Stimulated activated CD4-positive, alpha-beta T cell treated with anti-CD3 and anti-CD28 coated beads, Interleukin-12 subunit alpha, Interleukin-12 subunit beta, amount 100 ng/mL, for 4 hours (primary cell): ENCODE measurements around the gene TMEM108.

ENCODE experiments used
- DNase-seq: peaks from one replicate; pipeline ENCODE4 v3.0.0-alpha.2; 2020

TMEM108 gene

DNA sequence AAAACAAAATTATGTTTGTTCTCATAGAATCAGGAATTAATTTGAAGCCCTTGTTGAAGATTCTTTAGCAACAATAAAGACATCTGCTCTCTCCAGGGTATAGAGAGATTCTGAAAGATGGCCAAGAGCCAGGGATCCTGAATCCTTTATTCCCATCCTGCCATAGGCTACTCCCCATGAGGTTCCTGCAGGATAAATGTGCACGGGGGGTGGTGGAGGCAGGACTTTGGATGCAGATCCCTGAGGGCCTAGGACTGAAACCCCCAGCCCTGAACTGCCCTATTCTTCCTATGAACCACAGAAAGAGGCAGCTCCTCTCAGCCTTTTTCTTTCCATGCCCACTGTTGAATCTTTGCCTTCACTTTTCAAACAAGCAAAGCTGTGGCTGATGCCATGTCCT, 17.1 kb downstream of the TMEM108 start:
- no peak for DNase-seq

- no peak for DNase-seq
Measured at GRCh38 chr3:133058243-133058642, 20.1 kb downstream of the TMEM108 start.

- no peak for DNase-seq
Measured at GRCh38 chr3:133058831-133059230, 20.6 kb downstream of the TMEM108 start.

- no peak for DNase-seq
Measured at GRCh38 chr3:133065193-133065961, 27.2 kb downstream of the TMEM108 start.

- DNase-seq, result no peak
Measured at GRCh38 chr3:133066026-133066425, 27.8 kb downstream of the TMEM108 start.

DNA sequence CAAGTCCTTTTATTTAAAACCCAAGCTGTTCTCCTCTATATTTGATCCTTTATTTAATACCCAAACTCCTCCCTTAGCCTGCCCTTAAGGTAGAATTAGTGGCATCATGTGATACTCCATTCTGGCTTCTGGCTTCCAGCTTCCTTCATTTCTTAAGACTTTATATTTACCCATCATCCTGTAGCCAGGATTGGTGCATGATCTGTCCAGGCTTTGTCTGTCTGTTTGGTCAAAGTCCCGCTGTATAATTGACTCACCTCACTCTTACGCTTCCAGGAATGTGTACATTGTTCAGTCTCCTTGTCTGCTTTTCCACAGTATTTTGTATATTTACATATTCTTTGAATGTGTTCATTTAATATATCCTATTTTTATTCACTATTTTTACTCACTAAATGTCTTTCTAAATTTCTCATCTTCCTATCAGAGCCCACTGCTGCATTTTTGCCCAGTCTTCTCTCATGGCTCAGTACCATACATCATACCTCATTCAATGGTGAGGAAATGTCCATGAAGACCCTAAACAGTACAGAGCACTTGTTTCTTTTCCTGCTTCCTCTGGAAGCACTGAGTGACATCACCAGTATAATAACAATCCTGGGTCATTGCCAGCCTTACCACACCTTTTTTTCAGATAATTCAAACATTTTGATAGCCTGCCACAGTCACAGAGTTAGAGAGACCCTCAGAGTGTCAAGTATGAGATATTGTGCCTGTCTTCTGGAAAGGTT, 31.5 kb downstream of the TMEM108 start:
- DNase-seq, result no peak

- DNase-seq, result no peak
Measured at GRCh38 chr3:133074977-133075376, 36.8 kb downstream of the TMEM108 start.

- DNase-seq, result no peak
Measured at GRCh38 chr3:133077688-133078087, 39.5 kb downstream of the TMEM108 start.

DNA sequence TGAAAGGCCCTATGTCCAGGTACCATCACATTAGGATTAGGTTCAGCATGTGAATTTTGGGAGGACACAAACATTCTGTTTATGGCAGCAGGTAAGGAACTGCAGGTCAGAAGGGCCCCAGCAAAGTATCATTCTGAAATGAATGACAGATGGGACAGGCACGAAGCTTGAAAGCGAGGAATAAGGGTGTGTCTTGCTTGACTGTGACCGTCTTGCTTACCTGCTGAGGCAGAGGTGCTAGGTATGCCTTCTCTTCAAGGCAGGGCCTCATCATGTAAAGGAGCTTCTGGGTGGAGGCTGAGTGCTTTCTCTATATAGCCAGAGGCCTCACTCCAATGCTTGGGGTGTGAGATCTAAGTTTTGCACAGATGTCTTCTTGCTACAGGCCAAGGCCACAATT, 41.4 kb downstream of the TMEM108 start:
- DNase-seq, result no peak

- no peak for DNase-seq
Measured at GRCh38 chr3:133081016-133081415, 42.8 kb downstream of the TMEM108 start.

DNA sequence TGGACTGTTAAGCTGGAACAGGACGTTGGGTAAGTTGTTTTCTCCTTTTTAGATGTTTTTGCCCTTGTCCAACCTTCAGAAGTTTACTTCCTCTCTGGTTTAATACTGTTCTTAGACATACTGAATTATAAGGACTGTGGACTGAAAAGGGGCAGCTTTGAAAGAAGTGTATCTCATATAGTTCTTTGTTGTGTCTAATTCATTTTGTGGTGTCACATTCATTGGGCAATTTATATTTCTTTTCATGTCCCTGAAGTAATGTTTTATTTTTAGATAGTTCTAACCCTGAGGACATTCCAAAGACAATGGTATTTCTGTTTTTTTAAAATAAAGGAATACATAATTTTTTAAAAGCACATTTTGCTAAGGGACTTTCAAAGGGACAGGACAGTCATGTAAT, 45.2 kb downstream of the TMEM108 start:
- DNase-seq, result no peak

- DNase-seq, result no peak
Measured at GRCh38 chr3:133089906-133090485, 51.8 kb downstream of the TMEM108 start.

- no peak for DNase-seq
Measured at GRCh38 chr3:133092681-133093080, 54.5 kb downstream of the TMEM108 start.

DNA sequence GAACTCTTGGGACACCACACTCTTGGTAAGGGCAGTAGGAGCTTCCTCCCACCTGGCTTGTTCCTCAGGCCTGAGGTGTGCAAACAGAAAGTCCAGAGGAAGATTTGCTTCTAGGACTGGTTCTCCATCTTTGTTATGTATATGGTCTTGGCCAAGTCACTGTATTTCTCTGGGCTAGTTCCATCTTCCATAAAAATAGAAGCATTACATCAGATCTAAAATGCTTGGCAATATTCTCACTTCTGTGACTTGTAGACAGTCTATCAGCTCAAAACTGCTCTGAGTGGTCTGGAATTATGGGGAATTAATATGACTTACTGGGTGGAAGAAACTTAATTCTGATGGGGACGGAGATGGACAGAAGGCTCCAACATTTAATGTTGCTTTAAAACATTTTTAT, 55.2 kb downstream of the TMEM108 start:
- DNase-seq, result no peak

- no peak for DNase-seq
Measured at GRCh38 chr3:133096900-133097613, 58.9 kb downstream of the TMEM108 start.

- DNase-seq, result no peak
Measured at GRCh38 chr3:133103706-133104105, 65.5 kb downstream of the TMEM108 start.

GRCh38 chr3:133106169-133106568, 68.0 kb downstream of the TMEM108 start:
- no peak for DNase-seq

DNA sequence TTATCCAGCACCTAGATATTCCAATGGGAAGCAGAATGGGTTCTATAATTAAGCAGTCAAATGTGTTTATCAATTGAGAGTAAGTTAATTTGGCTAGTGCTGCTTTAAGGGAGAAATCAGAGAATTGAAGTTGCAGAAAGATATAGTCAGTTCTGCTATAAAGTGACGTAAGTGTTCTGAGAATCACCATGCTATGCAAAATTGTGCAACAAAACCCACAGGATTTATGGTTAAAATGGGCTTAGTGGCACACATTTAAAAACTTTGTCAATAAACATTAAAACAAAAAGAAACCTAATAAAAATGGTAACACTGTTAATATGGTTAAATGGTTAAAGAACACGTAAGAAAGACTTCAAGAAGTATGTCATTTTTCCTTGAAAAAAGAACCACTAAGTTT, 74.5 kb downstream of the TMEM108 start:
- no peak for DNase-seq

DNA sequence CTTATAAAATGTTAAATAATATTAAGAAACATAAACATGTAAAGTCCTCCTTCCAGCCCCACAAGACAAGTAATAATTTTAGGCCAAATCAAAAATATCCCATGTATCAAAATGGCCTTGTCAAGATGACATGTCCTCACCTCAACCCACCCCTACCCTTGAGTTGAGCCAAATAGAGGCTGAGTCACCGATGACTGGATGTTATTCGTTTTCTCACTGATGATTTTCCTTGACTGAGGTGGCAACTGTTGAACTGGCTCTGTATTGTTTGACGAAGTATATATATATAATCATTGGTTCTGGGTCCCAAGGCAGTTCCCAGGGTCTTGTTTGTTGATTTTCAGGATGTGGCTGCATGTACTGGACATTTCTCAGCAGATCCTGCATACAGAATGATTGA, 75.3 kb downstream of the TMEM108 start:
- DNase-seq, result no peak

- DNase-seq, result no peak
Measured at GRCh38 chr3:133113927-133114597, 75.9 kb downstream of the TMEM108 start.

- DNase-seq, result no peak
Measured at GRCh38 chr3:133115176-133115575, 77.0 kb downstream of the TMEM108 start.

DNA sequence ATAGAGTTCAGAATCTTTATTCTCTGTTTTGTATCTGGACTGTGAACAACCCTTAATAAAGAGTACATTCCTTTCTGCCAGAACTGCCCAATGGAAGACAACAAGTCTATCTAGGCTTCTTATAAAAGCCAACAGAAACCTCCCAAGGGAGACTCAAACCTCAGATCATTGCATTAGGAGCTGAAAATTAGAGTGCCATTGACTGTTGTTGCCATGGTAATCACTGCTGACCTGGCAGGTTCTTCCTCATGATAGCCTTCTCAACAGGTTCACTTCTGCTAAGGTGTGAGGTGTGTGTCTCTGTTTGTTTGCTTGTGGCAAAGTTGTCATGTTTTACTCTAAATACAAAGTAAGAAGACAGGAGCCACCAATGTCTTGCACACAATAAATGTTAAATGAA, 79.2 kb downstream of the TMEM108 start:
- DNase-seq, result no peak

DNA sequence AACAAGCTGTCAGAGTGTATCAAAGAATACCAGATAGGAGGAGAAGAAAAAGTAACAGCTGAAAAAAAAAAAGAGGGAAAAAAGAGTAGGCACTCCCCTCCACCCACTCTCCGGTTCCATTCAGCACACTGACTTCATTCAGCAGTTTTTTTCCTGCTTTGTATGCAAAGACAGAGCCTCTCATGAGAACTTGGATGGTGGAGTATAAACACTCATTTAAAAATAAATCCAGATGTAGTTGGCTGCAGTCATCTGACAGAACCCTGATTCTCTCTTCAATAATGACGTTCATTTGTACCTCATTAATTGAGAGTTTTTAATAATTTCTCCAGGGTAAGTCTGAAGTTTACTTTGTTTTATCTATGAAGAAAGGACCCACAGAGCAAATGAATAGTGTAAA, 81.0 kb downstream of the TMEM108 start:
- DNase-seq, result no peak
